ENCODE data around the gene PNMA6E. TPM values are rescaled to one million over a fixed set of nuclear protein-coding genes. Genes with fewer than 3 reads are reported as not detected.
"Not testable (repeated sequence)": the region's sequence is repeated elsewhere in the genome, so short reads cannot be mapped to it uniquely, and the experiment has no call there.

PNMA6E gene
- total and polyA plus RNA-seq, 2 donors: not detected

DNA sequence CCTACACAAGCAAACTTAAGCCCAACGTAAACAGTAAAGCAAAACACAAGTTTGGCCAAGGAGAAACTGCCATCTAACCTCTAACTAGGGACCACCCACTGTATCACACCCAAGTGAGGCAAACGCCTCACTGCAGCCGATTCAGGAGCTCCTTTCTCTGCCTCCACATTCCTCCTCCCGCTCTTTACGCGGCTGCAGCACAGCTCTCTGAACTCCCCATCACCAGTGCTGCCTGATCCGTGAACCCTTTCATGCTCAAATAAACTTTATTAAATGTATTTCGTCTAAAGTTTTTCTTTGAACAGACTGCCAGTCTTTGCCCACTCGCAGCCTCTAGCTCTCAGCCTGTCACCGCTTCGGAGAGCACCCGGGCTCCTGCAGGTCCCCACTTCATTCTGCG, 6.5 kb downstream of the PNMA6E start:
- no peak overlapping the region for H3K27ac ChIP-seq (ENCODE audit: low read depth)
- no peaks in the 10 kb centered on the region for H3K36me3 ChIP-seq (ENCODE audit: insufficient read depth)
- DNase-seq (ENCODE audit: extremely low spot score): no peak
- H3K4me3 ChIP-seq (ENCODE audit: low read depth, low read length): no peak overlapping the region
- no peaks in the 10 kb centered on the region for H3K4me1 ChIP-seq (ENCODE audit: insufficient read depth)
- 41% methylated on average over 13 of the region's 13 CpGs for WGBS

DNA sequence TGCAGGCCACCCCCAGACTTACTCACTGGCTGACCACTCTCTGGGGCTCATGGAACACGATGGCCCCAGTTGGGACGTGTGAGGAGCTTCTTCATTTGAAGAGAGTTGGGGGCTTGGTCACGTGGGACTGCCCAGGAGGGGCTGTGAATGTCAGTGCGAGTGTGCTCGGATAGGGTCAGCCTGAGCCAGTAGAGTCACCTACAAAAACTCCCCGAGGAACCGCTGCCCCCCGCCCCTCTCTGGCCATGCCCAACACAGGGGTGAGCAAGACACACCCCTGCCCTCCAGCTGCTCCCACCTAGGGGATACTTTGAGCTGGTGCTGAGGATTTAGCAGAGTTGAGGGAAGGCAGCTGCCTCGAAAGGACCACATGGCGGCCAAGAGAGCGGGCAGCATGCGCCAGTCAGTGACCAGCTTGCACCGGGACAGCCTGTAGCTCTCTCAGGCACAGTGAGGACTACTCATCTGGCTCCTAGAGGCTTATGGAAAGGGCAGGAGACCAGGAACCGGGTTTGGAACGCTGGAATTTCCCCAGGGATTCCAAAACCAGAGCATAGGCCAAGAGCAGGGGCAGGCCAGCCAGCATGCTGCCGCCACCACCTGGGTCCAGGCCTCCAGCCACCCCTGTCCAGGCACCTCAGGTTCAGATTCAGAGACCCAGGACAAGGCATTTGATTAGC, 8.4 kb downstream of the PNMA6E start:
- Histone ChIP-seq H3K4me3 (ENCODE audit: low read depth, low read length) (no peak overlapping the region), H3K4me1 (ENCODE audit: insufficient read depth) (no peaks in the 10 kb centered on the region), H3K36me3 (ENCODE audit: insufficient read depth) (no peaks in the 10 kb centered on the region), H3K27ac (ENCODE audit: low read depth) (no peak overlapping the region)
- DNase-seq (ENCODE audit: extremely low spot score): no peak
- WGBS: 91% methylated on average over 16 of the region's 16 CpGs

DNA sequence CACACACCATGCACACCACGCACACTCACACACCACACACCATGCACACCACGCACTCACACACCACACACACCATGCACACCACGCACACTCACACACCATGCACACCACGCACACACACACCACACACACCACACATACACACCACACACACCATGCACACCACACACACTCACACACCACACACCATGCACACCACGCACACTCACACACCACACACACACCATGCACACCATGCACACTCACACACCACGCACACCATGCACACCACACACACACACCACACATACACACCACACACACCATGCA, 11.7 kb downstream of the PNMA6E start:
- H3K4me1 ChIP-seq (ENCODE audit: insufficient read depth); H3K27ac ChIP-seq (ENCODE audit: low read depth); H3K4me3 ChIP-seq (ENCODE audit: low read depth, low read length); DNase-seq (ENCODE audit: extremely low spot score); H3K36me3 ChIP-seq (ENCODE audit: insufficient read depth): not testable (repeated sequence)
- WGBS: 98% methylated on average over 6 of the region's 6 CpGs

DNA sequence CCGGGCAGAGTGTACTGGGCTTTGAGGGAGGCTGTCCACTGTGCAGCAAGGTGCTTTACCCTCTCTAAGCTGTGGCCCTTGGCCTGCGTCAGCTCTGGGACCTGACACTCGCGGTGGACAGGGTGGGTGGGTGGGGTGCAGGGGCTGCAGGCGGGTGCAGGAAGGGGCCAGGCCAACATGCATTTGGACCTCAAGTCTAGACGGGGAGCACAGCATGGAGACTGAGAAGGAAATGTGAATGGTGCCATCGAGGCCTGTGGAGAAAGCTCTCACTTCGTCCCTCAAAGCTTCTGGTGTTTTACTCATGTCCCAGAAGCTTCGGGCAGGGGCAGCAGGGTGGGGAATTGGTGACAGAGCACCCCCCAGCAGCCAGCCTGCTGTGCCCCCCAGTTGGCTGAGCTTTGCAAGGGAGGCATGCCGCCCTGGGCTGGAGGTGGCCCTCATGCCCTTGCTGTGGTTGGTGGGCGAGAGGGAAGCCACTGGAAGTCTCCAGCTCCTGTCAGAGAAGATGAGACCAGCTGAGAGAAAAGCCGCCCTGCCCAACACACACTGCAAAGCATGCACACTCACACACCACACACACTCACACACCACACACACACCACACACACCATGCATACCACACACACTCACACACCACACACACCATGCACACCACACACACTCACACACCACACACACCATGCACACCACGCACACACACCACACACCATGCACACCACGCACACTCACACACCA, 12.3 kb downstream of the PNMA6E start:
- DNase-seq (ENCODE audit: extremely low spot score): no peak
- 87% methylated on average over 14 of the region's 14 CpGs for WGBS
- Histone ChIP-seq H3K36me3 (ENCODE audit: insufficient read depth) (no peaks in the 10 kb centered on the region), H3K4me3 (ENCODE audit: low read depth, low read length) (no peak overlapping the region), H3K27ac (ENCODE audit: low read depth) (no peak overlapping the region), H3K4me1 (ENCODE audit: insufficient read depth) (no peaks in the 10 kb centered on the region)

DNA sequence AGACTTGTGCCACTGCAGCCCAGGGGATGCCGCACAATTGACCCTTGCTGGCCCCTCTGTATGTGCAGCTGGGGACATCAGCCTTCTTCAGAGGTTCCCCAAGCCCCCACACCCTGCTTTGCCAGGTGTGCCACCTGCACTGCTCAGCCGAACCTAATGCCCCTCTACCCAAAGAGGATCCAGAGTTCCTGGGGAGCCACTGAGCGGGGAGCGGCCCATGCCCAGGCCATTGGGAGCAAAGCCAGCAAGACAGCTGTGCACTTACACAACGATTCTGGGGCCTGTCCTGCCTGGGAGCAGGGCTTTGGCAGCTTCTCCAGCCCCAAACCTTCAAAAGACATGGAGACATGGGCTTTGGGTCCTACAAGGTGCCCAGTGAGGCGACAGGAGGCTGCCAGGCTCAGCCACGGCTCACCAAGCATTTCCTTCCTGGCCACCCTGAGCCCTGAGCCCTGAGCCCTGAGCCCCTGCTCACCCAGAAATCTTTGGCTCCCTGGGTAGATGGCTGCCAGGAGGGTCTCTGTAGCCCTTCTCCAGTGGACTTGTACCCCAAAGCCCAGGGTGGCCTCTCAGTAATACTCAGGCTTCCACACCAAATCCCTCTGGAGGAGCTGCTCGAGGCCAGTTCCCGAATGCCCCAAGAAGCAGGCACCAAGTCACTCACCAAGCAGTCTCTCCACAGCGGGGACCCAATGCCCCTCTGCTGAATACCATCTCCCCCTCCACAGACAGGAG, 13.0 kb downstream of the PNMA6E start:
- WGBS: 81% methylated on average over 10 of the region's 10 CpGs
- DNase-seq (ENCODE audit: extremely low spot score): no peak
- Histone ChIP-seq H3K36me3 (ENCODE audit: insufficient read depth) (no peaks in the 10 kb centered on the region), H3K4me3 (ENCODE audit: low read depth, low read length) (no peak overlapping the region), H3K4me1 (ENCODE audit: insufficient read depth) (no peaks in the 10 kb centered on the region), H3K27ac (ENCODE audit: low read depth) (no peak overlapping the region)

DNA sequence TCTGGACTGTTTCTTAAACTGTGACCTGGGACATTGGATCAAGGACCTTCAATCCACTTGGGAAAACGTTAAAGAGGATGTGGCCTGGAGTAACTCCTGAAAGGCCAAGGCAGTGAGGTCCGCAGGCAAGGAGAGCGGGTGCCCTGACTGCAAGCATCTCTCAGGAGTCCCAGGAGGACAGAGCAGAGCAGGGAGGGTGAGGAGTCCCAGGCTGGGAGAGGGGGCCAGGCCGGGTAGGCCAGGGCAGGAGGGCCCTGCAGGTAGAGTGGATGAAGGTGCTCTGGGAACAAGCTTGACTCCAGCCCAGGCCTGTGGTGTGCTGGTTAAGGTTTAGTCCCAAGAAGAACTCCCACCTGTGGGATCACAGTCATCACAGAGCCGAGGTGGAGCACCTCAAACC, 13.8 kb downstream of the PNMA6E start:
- H3K27ac ChIP-seq (ENCODE audit: low read depth): peak overlapping the region; percentile 5
- 75% methylated on average over 5 of the region's 5 CpGs for WGBS
- H3K4me1 ChIP-seq (ENCODE audit: insufficient read depth): no peaks in the 10 kb centered on the region
- DNase-seq (ENCODE audit: extremely low spot score): no peak
- H3K36me3 ChIP-seq (ENCODE audit: insufficient read depth): no peaks in the 10 kb centered on the region
- H3K4me3 ChIP-seq (ENCODE audit: low read depth, low read length): no peak overlapping the region

DNA sequence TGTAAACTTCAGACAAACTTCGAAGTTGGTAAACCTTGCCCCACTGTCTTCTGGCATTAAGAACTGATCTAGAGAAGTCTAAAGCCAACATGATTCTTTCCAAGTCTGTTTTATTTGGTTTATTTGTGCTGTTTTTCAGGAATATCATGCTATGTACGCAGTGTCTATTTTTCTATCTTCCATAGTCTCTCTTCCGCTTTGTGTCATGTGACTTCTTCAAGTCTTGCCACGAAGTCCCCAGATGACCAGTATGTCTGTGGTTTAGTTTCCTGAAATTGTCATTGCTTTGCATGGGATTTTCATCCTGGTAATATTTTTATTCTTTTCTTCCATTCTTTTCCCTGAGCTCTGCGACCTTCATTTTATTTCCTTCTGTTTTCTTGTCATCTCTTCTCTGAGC, 15.1 kb downstream of the PNMA6E start:
- no peak for DNase-seq (ENCODE audit: extremely low spot score)
- no peaks in the 10 kb centered on the region for H3K36me3 ChIP-seq (ENCODE audit: insufficient read depth)
- WGBS: 84% methylated on average over 5 of the region's 5 CpGs
- no peaks in the 10 kb centered on the region for H3K4me1 ChIP-seq (ENCODE audit: insufficient read depth)
- no peak overlapping the region for H3K4me3 ChIP-seq (ENCODE audit: low read depth, low read length)
- H3K27ac ChIP-seq (ENCODE audit: low read depth): no peak overlapping the region

DNA sequence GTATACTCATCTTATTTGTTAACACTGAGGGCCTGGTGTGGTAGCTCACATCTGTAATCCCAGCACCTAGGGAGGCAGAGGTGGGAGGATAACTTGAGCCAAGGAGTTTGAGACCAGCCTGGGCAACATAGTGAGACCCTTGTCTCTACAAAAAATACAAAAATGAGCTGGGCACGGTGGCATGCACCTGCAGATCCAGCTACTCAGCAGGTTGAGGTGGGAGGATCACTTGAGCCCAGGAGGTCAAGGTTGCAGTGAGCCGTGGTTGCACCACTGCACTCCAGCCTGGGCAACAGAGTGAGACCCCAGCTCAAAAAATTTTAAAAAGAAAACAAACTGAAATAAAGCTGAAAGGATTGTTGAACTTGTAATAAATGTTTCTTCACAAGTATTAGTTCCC, 16.2 kb downstream of the PNMA6E start:
- 90% methylated on average over 2 of the region's 2 CpGs for WGBS

DNA sequence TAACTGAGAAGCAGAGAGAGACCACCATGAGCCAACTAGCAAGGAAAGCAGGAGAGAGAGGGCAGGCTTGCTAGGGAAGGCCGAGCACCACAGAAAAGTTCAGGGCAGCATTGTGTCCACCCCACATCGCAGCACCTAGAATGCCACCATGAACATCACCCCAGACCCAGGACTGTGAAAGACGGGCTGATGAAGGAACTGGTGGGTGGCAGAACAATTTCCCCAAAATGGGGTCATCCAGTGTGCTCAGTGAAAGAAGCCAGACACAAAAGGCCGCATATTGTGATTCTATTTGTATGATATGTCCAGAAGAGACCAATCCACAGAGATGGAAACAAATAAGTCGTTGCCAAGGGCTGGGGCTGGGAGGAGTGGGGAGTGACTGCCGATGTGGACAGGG, 16.8 kb downstream of the PNMA6E start:
- Histone ChIP-seq H3K4me1 (ENCODE audit: insufficient read depth) (no peaks in the 10 kb centered on the region), H3K4me3 (ENCODE audit: low read depth, low read length) (no peak overlapping the region), H3K36me3 (ENCODE audit: insufficient read depth) (no peaks in the 10 kb centered on the region), H3K27ac (ENCODE audit: low read depth) (no peak overlapping the region)
- WGBS: 91% methylated on average over 6 of the region's 6 CpGs
- DNase-seq (ENCODE audit: extremely low spot score): no peak

More for the DNA sequence above, 16.2 kb downstream of the PNMA6E start:
- not testable (repeated sequence) for H3K36me3 ChIP-seq (ENCODE audit: insufficient read depth); H3K4me3 ChIP-seq (ENCODE audit: low read depth, low read length); H3K4me1 ChIP-seq (ENCODE audit: insufficient read depth); H3K27ac ChIP-seq (ENCODE audit: low read depth); DNase-seq (ENCODE audit: extremely low spot score)

DNA sequence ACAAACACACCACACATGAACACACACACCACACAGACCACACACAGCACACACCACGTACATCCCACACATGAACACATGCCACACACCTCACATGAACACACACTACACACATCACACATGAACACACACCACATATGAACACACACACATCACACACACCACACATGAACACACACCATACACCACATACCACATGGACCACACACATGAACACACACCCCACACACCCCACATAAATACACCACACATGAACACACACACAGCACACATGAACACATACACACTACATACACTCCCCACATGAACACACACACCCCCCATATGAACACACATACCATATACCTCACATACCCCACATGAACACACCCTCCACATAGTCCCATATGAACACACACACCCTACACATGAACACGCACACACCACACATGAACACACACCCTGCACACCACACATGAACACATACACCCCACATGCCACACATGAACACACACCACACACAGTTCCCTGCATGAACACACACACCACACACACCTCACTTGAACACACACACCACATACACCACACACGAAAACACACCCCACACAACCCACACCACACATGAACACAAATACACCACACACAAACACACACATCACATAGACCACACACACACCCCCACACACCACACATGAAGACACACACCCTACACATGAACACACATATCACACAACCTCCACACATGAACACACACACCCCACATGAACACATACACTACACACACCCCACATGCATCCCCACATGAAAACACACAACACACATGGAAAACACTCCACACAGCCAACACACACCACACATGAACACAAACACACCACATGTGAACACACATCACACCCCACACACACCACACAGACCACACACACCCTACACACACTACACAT, 18.3 kb downstream of the PNMA6E start:
- no peak overlapping the region for H3K4me3 ChIP-seq (ENCODE audit: low read depth, low read length)
- H3K36me3 ChIP-seq (ENCODE audit: insufficient read depth): no peaks in the 10 kb centered on the region
- H3K27ac ChIP-seq (ENCODE audit: low read depth): no peak overlapping the region
- no peaks in the 10 kb centered on the region for H3K4me1 ChIP-seq (ENCODE audit: insufficient read depth)
- DNase-seq (ENCODE audit: extremely low spot score): no peak
- WGBS: 85% methylated on average over 3 of the region's 3 CpGs

DNA sequence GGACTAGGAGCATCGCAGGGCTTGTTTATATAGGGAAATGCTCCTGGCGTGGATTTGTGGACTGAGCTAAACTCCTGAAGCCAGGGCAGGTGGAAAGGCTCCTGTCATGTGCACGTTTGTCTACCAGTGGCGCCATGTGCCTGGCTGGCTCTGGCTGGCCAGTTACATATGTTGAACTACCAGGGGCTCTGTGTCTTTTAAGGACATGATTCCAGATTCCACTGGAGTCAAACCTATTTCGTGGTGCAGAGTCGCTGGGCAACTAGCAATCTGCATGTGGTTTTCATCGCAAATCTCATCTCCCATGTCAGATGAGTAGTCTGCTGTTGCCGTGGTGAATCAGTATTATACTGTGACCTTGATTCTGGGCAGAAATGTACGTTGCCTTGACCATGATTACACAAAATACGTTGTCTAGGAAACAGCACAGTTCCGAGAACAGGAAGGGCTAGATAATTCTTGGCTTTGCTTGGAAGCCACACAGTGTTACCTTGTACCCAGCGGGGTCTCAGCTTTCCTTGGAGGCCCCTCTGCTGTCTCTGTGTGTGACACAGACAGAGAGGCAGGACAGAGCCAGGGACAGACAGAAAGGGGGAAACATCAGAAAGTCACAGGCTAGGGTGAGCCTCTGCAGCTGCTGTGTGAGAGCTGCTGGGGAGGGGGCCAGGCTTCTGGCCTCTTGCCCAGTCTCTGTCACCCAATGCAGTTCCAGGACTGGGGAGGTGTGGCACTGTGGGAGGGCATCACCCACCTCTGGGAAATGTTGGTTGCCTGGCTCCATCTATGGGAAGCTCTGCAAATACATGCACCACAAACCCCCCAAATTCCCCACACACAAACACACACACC, 19.2 kb downstream of the PNMA6E start:
- H3K4me1 ChIP-seq (ENCODE audit: insufficient read depth): no peaks in the 10 kb centered on the region
- no peak overlapping the region for H3K27ac ChIP-seq (ENCODE audit: low read depth)
- WGBS: 32% methylated on average over 12 of the region's 12 CpGs
- no peaks in the 10 kb centered on the region for H3K36me3 ChIP-seq (ENCODE audit: insufficient read depth)
- peak; percentile 47 for DNase-seq (ENCODE audit: extremely low spot score)
- no peak overlapping the region for H3K4me3 ChIP-seq (ENCODE audit: low read depth, low read length)

DNA sequence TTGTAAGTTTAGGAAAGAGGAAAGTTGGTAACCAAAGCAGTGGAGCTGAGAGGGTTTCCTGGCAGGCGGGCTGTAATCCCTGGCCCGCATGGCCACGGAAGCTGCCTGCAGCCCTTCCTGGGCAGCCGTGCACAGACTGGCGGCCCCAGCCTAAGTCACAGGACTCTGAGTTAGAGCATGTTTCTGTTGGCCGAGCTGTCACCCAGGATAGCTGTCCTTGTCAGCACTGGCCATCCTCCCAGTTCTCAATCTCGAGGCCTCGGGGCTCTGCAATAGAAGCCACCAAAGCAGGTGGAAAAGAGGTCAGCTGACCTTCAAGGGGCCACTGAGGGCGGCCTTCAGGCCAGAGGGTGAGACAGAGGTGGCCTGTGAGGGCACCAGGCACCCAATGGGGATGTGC, 20.5 kb downstream of the PNMA6E start:
- H3K27ac ChIP-seq (ENCODE audit: low read depth): no peak overlapping the region
- H3K36me3 ChIP-seq (ENCODE audit: insufficient read depth): no peaks in the 10 kb centered on the region
- H3K4me1 ChIP-seq (ENCODE audit: insufficient read depth): no peaks in the 10 kb centered on the region
- 77% methylated on average over 9 of the region's 9 CpGs for WGBS
- no peak for DNase-seq (ENCODE audit: extremely low spot score)
- no peak overlapping the region for H3K4me3 ChIP-seq (ENCODE audit: low read depth, low read length)
